ENCODE data around the gene JADE3. TPM values are rescaled to one million over a fixed set of nuclear protein-coding genes. Genes with fewer than 3 reads are reported as not detected.
"Not testable (repeated sequence)": the region's sequence is repeated elsewhere in the genome, so short reads cannot be mapped to it uniquely, and the experiment has no call there.

The JADE3 gene
- total RNA-seq, 1 donor from 2014 or later = 22.5 TPM

DNA sequence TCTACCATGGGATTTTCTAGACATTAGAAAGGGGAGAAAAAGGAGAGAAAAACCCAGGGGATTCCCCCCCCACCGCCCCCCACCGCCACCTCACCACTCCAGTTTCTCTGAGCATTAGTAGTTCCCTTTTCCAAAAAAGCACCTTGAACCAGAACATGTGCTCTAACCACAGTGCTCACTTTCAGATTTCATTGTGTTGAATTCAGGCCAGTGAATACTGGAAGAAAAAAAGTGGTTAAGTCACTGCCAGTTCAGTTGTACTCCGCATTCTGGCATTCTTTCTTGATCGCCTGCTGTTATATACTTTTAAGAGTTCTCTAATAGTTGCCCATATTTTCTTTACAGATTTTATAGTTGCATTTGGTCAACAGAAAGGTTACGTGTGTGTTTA, 40.9 kb downstream of the JADE3 start:
- peaks cover 18% of the 10 kb centered on the region for H3K9me3 Mint-ChIP-seq (ENCODE audit: low read depth)
- no peak overlapping the region for H3K4me3 Mint-ChIP-seq (ENCODE audit: low read depth)
- peak overlapping the region; percentile 97 for H3K27ac Mint-ChIP-seq

DNA sequence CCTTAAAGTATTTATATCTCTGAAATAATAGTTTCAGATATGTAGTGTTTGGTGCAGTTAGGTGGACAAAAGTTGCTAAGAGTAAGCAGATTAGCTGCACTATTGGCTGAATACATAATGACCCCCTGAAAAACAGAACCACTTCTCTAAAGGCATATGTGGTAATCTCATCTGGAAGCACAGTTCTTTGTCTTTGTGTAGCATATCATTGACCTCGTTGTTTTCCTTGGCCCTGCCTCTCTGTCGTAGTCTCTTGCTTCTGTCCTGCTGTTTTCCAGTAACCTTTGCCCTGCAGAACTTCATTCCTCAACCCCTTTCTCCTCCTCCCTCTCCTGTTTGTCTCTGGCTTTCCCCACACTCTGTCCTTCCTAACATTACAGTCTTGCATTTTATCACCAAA, 41.4 kb downstream of the JADE3 start:
- peak overlapping the region; percentile 97 for H3K27ac Mint-ChIP-seq
- H3K36me3 Mint-ChIP-seq (ENCODE audit: insufficient read depth) = no peaks in the 10 kb centered on the region
- peaks cover 28% of the 10 kb centered on the region for H3K4me1 Mint-ChIP-seq (ENCODE audit: low read depth)
- no peak for DNase-seq (ENCODE audit: low spot score, unreplicated experiment)
- H3K27me3 Mint-ChIP-seq = no peaks in the 10 kb centered on the region
- TF ChIP-seq, protein P1, sequence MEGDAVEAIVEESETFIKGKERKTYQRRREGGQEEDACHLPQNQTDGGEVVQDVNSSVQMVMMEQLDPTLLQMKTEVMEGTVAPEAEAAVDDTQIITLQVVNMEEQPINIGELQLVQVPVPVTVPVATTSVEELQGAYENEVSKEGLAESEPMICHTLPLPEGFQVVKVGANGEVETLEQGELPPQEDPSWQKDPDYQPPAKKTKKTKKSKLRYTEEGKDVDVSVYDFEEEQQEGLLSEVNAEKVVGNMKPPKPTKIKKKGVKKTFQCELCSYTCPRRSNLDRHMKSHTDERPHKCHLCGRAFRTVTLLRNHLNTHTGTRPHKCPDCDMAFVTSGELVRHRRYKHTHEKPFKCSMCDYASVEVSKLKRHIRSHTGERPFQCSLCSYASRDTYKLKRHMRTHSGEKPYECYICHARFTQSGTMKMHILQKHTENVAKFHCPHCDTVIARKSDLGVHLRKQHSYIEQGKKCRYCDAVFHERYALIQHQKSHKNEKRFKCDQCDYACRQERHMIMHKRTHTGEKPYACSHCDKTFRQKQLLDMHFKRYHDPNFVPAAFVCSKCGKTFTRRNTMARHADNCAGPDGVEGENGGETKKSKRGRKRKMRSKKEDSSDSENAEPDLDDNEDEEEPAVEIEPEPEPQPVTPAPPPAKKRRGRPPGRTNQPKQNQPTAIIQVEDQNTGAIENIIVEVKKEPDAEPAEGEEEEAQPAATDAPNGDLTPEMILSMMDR (IDR thresholded peaks at IDR 0.05; ENCODE audit: unreplicated experiment) = no peak
- peaks cover 15% of the 10 kb centered on the region for H3K9me3 Mint-ChIP-seq (ENCODE audit: low read depth)
- H3K4me3 Mint-ChIP-seq (ENCODE audit: low read depth) = no peak overlapping the region

More for the DNA sequence above, 40.9 kb downstream of the JADE3 start:
- Mint-ChIP-seq H3K4me1 (ENCODE audit: low read depth) (peaks cover 31% of the 10 kb centered on the region), H3K36me3 (ENCODE audit: insufficient read depth) (no peaks in the 10 kb centered on the region), H3K27me3 (no peaks in the 10 kb centered on the region)
- no peak for DNase-seq (ENCODE audit: low spot score, unreplicated experiment)
- TF ChIP-seq, protein P1 (IDR thresholded peaks at IDR 0.05; ENCODE audit: unreplicated experiment) = no peak

DNA sequence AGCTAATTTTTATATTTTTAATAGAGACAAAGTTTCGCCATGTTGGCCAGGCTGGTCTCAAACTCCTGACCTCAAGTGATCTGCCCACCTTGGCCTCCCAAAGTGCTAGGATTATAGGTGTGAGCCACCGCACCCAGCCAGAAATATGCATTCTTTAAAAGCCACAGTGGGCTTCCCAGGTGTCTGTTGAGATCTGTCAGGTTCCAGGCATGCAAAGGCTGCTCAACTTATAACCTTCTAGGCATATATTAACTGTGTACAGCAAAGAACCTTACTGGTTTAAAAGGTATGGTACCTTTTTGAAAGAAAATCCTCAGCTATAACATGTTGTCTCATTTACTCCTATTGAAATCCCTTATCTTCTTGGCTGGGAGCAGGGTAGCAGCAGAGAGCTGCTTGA, 42.5 kb downstream of the JADE3 start:
- H3K27ac Mint-ChIP-seq = peak overlapping the region; percentile 66
- TF ChIP-seq, protein P1 (IDR thresholded peaks at IDR 0.05; ENCODE audit: unreplicated experiment) = no peak
- no peak overlapping the region for H3K4me3 Mint-ChIP-seq (ENCODE audit: low read depth)
- peaks cover 28% of the 10 kb centered on the region for H3K4me1 Mint-ChIP-seq (ENCODE audit: low read depth)
- no peaks in the 10 kb centered on the region for H3K27me3 Mint-ChIP-seq
- H3K36me3 Mint-ChIP-seq (ENCODE audit: insufficient read depth) = no peaks in the 10 kb centered on the region
- peaks cover 10% of the 10 kb centered on the region for H3K9me3 Mint-ChIP-seq (ENCODE audit: low read depth)
- DNase-seq (ENCODE audit: low spot score, unreplicated experiment) = no peak

DNA sequence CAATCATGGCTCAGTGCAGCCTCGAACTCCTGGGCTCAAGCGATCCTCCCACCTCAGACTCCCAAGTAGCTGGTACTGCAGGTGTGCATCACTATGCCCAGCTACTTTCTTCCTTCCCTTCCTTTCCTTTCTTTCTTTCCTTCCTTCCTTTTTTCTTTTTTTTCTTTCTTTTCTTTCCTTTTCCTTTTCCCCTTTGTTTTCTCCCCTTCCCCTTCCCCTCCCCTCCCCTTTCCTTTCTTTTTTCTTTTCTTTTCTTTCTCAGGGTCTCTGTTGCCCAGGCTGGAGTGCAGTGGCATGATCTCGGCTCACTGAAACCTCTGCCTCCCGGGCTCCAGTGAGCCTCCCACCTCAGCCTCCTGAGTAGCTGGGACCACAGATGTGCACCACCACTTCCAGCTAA, 44.4 kb downstream of the JADE3 start:
- not testable (repeated sequence) for H3K27ac Mint-ChIP-seq; DNase-seq (ENCODE audit: low spot score, unreplicated experiment); H3K9me3 Mint-ChIP-seq (ENCODE audit: low read depth); H3K27me3 Mint-ChIP-seq; H3K4me3 Mint-ChIP-seq (ENCODE audit: low read depth); H3K36me3 Mint-ChIP-seq (ENCODE audit: insufficient read depth)
- peaks cover 28% of the 10 kb centered on the region for H3K4me1 Mint-ChIP-seq (ENCODE audit: low read depth)

DNA sequence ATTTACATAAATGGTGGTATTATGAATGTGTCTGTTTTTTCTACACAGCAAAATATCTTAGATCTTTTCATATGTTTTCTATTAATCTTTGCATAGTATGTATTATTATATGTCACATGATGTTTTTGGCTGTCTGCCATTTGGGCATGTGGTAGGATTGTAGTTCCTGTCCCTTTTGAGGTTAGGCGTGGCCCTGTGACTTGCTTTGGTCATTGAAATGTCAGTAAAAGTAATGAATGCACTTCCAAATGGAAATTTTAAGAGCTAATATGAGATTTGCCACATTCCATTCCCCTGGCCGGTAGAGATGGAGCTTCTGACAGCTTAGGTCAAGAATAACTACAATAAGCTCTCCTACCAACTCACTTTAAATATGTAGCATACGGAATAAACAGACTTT, 45.1 kb downstream of the JADE3 start:
- Mint-ChIP-seq H3K9me3 (ENCODE audit: low read depth) (peaks cover 3% of the 10 kb centered on the region), H3K4me1 (ENCODE audit: low read depth) (peaks cover 24% of the 10 kb centered on the region), H3K27ac (no peak overlapping the region), H3K27me3 (no peaks in the 10 kb centered on the region), H3K4me3 (ENCODE audit: low read depth) (no peak overlapping the region), H3K36me3 (ENCODE audit: insufficient read depth) (no peaks in the 10 kb centered on the region)
- DNase-seq (ENCODE audit: low spot score, unreplicated experiment) = no peak
- TF ChIP-seq, protein P1 (IDR thresholded peaks at IDR 0.05; ENCODE audit: unreplicated experiment) = no peak

DNA sequence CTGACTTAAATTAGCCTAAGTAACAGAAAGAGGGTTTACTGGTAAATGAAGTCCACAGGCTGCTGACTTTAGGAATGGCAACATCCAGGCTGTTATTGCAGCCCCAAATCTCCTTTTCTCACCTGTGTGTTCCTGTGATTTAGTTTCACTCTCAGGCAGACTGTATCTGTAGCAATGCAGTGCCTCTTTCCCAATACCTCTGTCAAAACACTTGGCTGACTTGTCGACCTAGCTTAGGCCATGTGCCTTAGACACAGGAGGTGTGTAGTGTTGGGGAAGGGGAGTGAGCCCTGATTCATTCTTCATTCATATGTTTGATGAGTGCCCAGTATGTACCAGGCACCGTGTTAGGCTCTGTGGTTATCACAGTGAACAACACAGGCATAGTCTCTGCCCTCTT, 46.9 kb downstream of the JADE3 start:
- Mint-ChIP-seq H3K4me1 (ENCODE audit: low read depth) (peaks cover 12% of the 10 kb centered on the region), H3K27ac (peak overlapping the region; percentile 42), H3K9me3 (ENCODE audit: low read depth) (peaks cover 3% of the 10 kb centered on the region), H3K4me3 (ENCODE audit: low read depth) (no peak overlapping the region), H3K36me3 (ENCODE audit: insufficient read depth) (no peaks in the 10 kb centered on the region), H3K27me3 (no peaks in the 10 kb centered on the region)
- no peak for DNase-seq (ENCODE audit: low spot score, unreplicated experiment)
- TF ChIP-seq, protein P1 (IDR thresholded peaks at IDR 0.05; ENCODE audit: unreplicated experiment) = no peak
